Measurements from ENCODE around the gene ELFN1.

DNA sequence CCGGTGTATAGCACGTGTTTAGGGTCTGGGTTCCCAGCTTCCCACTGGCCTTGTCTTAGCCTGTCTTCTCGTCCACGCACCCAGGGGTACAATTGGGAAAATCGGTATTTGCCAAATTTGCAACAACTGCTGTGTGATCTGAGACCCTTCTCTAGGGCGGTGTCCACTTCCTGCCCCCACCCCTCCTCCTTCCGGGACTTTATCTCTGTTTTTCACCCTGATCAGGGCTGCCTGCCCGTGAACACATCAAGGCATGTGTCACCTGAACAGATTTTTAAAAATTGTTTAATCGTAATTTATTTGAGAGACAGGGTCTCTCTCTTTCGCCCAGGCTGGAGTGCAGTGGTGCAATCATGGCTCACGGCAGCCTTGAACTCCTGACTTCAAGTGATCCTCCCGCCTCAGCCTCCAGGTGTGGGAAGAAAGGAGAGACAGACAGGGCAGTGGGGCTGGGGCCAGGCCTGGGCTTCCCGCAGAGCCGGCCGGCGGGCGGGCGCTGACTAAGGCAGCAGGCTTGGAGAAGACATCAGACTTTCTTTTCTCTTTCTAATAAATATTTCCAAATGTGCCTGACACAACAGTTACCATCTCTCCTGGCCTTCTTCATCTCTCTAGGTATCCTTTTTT, 27.5 kb downstream of the ELFN1 start:
- TF ChIP-seq, protein P1, sequence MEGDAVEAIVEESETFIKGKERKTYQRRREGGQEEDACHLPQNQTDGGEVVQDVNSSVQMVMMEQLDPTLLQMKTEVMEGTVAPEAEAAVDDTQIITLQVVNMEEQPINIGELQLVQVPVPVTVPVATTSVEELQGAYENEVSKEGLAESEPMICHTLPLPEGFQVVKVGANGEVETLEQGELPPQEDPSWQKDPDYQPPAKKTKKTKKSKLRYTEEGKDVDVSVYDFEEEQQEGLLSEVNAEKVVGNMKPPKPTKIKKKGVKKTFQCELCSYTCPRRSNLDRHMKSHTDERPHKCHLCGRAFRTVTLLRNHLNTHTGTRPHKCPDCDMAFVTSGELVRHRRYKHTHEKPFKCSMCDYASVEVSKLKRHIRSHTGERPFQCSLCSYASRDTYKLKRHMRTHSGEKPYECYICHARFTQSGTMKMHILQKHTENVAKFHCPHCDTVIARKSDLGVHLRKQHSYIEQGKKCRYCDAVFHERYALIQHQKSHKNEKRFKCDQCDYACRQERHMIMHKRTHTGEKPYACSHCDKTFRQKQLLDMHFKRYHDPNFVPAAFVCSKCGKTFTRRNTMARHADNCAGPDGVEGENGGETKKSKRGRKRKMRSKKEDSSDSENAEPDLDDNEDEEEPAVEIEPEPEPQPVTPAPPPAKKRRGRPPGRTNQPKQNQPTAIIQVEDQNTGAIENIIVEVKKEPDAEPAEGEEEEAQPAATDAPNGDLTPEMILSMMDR (IDR thresholded peaks at IDR 0.05; ENCODE audit: extremely low read depth in 1 of 2, insufficient read depth in 1 of 2, low read depth in 1 of 2, low read length in 2 of 2), result no peak
- TF ChIP-seq GATA2 (IDR thresholded peaks at IDR 0.05; ENCODE audit: insufficient read depth, insufficient read length, low read depth, low read length) (no peak), MYC (IDR thresholded peaks at IDR 0.05; ENCODE audit: low read depth, low read length) (no peak), EZH2 (IDR thresholded peaks at IDR 0.05; ENCODE audit: borderline replicate concordance, low read depth, low read length, severe bottlenecking) (no peak)

Data from endothelial cell of umbilical vein (primary cell).